BLaER1 (cell line): ENCODE data around the gene NME9.

Experiments used
- H3K27ac ChIP-seq: shearing (Covaris generic); formaldehyde crosslinking; 2 replicates; pipeline ENCODE4 v1.8.1; 2022
- H3K27me3 ChIP-seq: shearing (Covaris generic); formaldehyde crosslinking; 2 replicates; pipeline ENCODE4 v1.8.1; 2022
- H3K36me3 ChIP-seq: shearing (Covaris generic); formaldehyde crosslinking; 2 replicates; pipeline ENCODE4 v1.8.1; 2022
- H3K4me1 ChIP-seq: shearing (Covaris generic); formaldehyde crosslinking; 2 replicates; pipeline ENCODE4 v1.8.1; 2022
- H3K4me2 ChIP-seq: shearing (Covaris generic); formaldehyde crosslinking; 2 replicates; pipeline ENCODE4 v1.8.1; 2022
- H3K4me3 ChIP-seq: shearing (Covaris generic); formaldehyde crosslinking; 2 replicates; pipeline ENCODE4 v1.8.1; 2022
- H3K9ac ChIP-seq: shearing (Covaris generic); formaldehyde crosslinking; 2 replicates; pipeline ENCODE4 v1.8.1; 2022
- H3K9me3 ChIP-seq: shearing (Covaris generic); formaldehyde crosslinking; 2 replicates; pipeline ENCODE4 v1.8.1; 2022
- H4K20me1 ChIP-seq: shearing (Covaris generic); formaldehyde crosslinking; 2 replicates; pipeline ENCODE4 v1.8.1; 2022
- Cebpa-rat ChIP-seq: shearing (Covaris generic); IDR thresholded peaks from 2 replicates; pipeline ENCODE4 v1.8.1; 2022

The NME9 gene

GRCh38 chr3:138284957-138285477 lies 44.6 kb downstream of the NME9 start:
- no peak overlapping the region for H3K27ac ChIP-seq
- no peak for TF ChIP-seq Cebpa-rat
- H3K9me3 ChIP-seq, result no peaks in the 10 kb centered on the region
- H3K4me1 ChIP-seq, result no peaks in the 10 kb centered on the region
- no peaks in the 10 kb centered on the region for H3K27me3 ChIP-seq
- no peak overlapping the region for H3K9ac ChIP-seq
- no peak overlapping the region for H3K4me2 ChIP-seq
- no peak overlapping the region for H3K4me3 ChIP-seq
- no peaks in the 10 kb centered on the region for H4K20me1 ChIP-seq
- H3K36me3 ChIP-seq, result peaks cover 94% of the 10 kb centered on the region

GRCh38 chr3:138284079-138284478 lies 45.6 kb downstream of the NME9 start:
- no peaks in the 10 kb centered on the region for H3K4me1 ChIP-seq
- H3K9ac ChIP-seq, result no peak overlapping the region
- H4K20me1 ChIP-seq, result no peaks in the 10 kb centered on the region
- peaks cover 90% of the 10 kb centered on the region for H3K36me3 ChIP-seq
- no peaks in the 10 kb centered on the region for H3K9me3 ChIP-seq
- H3K27ac ChIP-seq, result no peak overlapping the region
- no peak overlapping the region for H3K4me3 ChIP-seq
- H3K27me3 ChIP-seq, result no peaks in the 10 kb centered on the region
- no peak for TF ChIP-seq Cebpa-rat
- no peak overlapping the region for H3K4me2 ChIP-seq

DNA sequence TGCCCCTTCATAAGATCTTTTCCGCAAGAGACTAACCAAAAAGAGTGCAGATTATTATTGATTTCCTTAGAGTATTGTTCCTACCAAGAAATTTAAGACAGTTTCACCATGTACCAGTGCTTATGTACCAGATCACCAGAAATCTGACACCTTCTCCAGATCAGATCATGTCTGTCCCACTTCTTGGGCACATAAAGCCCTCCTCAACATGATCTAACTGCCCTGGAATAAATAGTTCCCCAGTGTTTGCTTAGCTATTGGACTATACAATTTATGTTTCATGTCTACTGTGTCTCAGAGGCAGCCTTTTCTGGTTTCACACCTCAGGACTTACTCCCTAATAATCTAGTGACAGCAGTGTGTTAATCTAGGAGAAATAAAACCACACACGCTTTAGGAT lies 46.8 kb downstream of the NME9 start:
- Histone ChIP-seq H3K9me3 (no peaks in the 10 kb centered on the region), H3K27ac (no peak overlapping the region), H3K4me2 (no peak overlapping the region), H3K9ac (no peak overlapping the region), H3K4me3 (no peak overlapping the region), H4K20me1 (no peaks in the 10 kb centered on the region), H3K36me3 (peaks cover 83% of the 10 kb centered on the region), H3K4me1 (no peaks in the 10 kb centered on the region), H3K27me3 (no peaks in the 10 kb centered on the region)
- no peak for TF ChIP-seq Cebpa-rat

DNA sequence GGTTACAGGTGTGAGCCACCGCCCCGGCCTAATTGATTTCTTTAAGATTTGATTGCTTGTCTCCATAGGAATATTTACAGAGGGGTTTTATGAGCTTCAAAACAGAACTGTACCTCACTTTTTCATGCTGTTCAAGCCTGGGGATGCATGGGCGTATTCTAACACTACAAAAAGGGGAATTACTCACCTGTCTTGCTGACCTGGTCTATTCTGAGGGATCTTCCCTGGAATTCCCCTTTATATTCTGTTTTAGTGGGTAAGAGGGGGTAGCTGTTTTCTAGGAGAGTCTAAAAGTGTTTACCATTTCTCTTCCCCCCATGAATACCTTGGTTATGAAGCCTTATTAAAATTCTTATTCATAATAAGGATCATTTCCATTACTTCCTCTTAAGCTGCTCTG lies 48.1 kb downstream of the NME9 start:
- Histone ChIP-seq H3K27ac (no peak overlapping the region), H3K9me3 (no peaks in the 10 kb centered on the region), H3K36me3 (peaks cover 78% of the 10 kb centered on the region)

GRCh38 chr3:138271189-138271794 lies 58.4 kb downstream of the NME9 start:
- Histone ChIP-seq H3K27ac (no peak overlapping the region), H3K4me3 (no peak overlapping the region), H3K27me3 (no peaks in the 10 kb centered on the region), H3K9me3 (no peaks in the 10 kb centered on the region), H4K20me1 (no peaks in the 10 kb centered on the region), H3K36me3 (peaks cover 71% of the 10 kb centered on the region), H3K9ac (no peak overlapping the region), H3K4me2 (no peak overlapping the region), H3K4me1 (no peaks in the 10 kb centered on the region)
- no peak for TF ChIP-seq Cebpa-rat

More for the DNA sequence above, 48.1 kb downstream of the NME9 start:
- no peaks in the 10 kb centered on the region for H3K27me3 ChIP-seq
- H3K9ac ChIP-seq, result no peak overlapping the region
- H3K4me2 ChIP-seq, result no peak overlapping the region
- no peak for TF ChIP-seq Cebpa-rat
- no peak overlapping the region for H3K4me3 ChIP-seq
- H4K20me1 ChIP-seq, result no peaks in the 10 kb centered on the region
- no peaks in the 10 kb centered on the region for H3K4me1 ChIP-seq

GRCh38 chr3:138270245-138270644 lies 59.4 kb downstream of the NME9 start:
- Histone ChIP-seq H3K4me2 (no peak overlapping the region), H3K9ac (no peak overlapping the region), H4K20me1 (no peaks in the 10 kb centered on the region), H3K4me1 (no peaks in the 10 kb centered on the region), H3K9me3 (no peaks in the 10 kb centered on the region), H3K27me3 (no peaks in the 10 kb centered on the region), H3K27ac (no peak overlapping the region), H3K4me3 (no peak overlapping the region), H3K36me3 (peaks cover 74% of the 10 kb centered on the region)
- no peak for TF ChIP-seq Cebpa-rat

- Histone ChIP-seq H3K9ac (no peak overlapping the region), H4K20me1 (no peaks in the 10 kb centered on the region), H3K27me3 (no peaks in the 10 kb centered on the region), H3K4me3 (no peak overlapping the region), H3K27ac (no peak overlapping the region), H3K36me3 (peaks cover 64% of the 10 kb centered on the region), H3K4me2 (no peak overlapping the region), H3K4me1 (no peaks in the 10 kb centered on the region), H3K9me3 (no peaks in the 10 kb centered on the region)
- TF ChIP-seq Cebpa-rat, result no peak
These were observed 62.6 kb downstream of the NME9 start for GRCh38 chr3:138267083-138267482.

DNA sequence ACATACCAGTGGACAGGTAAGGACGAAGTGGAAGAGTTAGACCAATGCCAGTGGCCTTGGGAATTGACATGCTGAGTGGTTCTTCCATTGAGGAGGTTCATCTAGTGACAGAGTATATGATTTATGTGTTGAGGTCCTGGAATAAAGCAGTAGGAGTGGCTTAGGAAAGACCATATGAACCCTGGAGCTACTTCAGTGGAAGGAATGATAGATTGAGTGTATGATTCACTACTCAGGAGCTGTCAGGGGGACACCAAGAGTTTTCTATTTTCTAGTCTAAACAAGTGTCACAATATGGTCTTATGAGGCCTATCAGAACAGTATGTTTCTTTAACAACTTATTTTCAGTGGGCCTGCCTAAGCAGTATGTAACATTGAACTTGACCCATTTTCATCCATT lies 63.9 kb downstream of the NME9 start:
- TF ChIP-seq Cebpa-rat, result no peak
- no peaks in the 10 kb centered on the region for H3K4me1 ChIP-seq
- peaks cover 51% of the 10 kb centered on the region for H3K36me3 ChIP-seq

GRCh38 chr3:138263104-138263503 lies 66.5 kb downstream of the NME9 start:
- Histone ChIP-seq H3K4me1 (no peaks in the 10 kb centered on the region), H3K4me2 (no peak overlapping the region), H3K36me3 (peaks cover 51% of the 10 kb centered on the region), H3K9ac (no peak overlapping the region), H3K27me3 (no peaks in the 10 kb centered on the region), H3K4me3 (no peak overlapping the region), H4K20me1 (no peaks in the 10 kb centered on the region), H3K27ac (no peak overlapping the region), H3K9me3 (no peaks in the 10 kb centered on the region)
- no peak for TF ChIP-seq Cebpa-rat

More for the DNA sequence above, 63.9 kb downstream of the NME9 start:
- no peak overlapping the region for H3K9ac ChIP-seq
- H3K4me3 ChIP-seq, result no peak overlapping the region
- H3K4me2 ChIP-seq, result no peak overlapping the region
- H4K20me1 ChIP-seq, result no peaks in the 10 kb centered on the region
- no peaks in the 10 kb centered on the region for H3K9me3 ChIP-seq
- no peaks in the 10 kb centered on the region for H3K27me3 ChIP-seq
- H3K27ac ChIP-seq, result no peak overlapping the region

GRCh38 chr3:138260611-138261010 lies 69.0 kb downstream of the NME9 start:
- Histone ChIP-seq H3K4me1 (no peaks in the 10 kb centered on the region), H3K36me3 (peaks cover 35% of the 10 kb centered on the region), H3K4me2 (no peak overlapping the region), H3K4me3 (no peak overlapping the region), H4K20me1 (no peaks in the 10 kb centered on the region), H3K27ac (no peak overlapping the region), H3K9ac (no peak overlapping the region), H3K9me3 (no peaks in the 10 kb centered on the region), H3K27me3 (no peaks in the 10 kb centered on the region)
- TF ChIP-seq Cebpa-rat, result no peak

DNA sequence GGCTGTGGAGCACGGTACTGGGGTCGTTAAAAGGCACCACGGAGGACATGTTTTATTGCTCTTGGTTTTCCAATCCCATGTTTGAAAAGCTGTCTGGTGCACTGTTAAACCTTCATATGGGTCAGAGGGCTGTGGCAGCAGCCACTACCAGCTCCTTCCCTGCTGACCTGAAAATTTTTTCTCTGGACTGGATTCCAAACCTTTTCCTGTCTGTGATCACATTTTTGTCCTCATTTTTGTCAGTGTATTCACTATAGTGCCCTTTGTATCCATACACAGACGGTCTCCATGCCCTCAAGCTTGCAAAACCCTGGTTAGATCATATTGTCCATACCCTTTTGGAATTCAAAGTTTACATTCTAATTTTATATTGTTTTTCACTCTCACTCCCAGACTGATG lies 70.5 kb downstream of the NME9 start:
- Histone ChIP-seq H3K4me1 (no peaks in the 10 kb centered on the region), H3K27me3 (no peaks in the 10 kb centered on the region), H3K4me3 (no peak overlapping the region), H3K4me2 (no peak overlapping the region), H3K9ac (no peak overlapping the region), H4K20me1 (no peaks in the 10 kb centered on the region), H3K36me3 (peaks cover 21% of the 10 kb centered on the region), H3K27ac (no peak overlapping the region), H3K9me3 (no peaks in the 10 kb centered on the region)
- TF ChIP-seq Cebpa-rat, result no peak
